ENCODE measurements around the gene MSTO1.
"Not testable (repeated sequence)": the region's sequence is repeated elsewhere in the genome, so short reads cannot be mapped to it uniquely, and the experiment has no call there.

MSTO1 gene

GRCh38 chr1:155609515-155610256 is at the start of gene MSTO1:
MSTO1 (plus strand) TSS chr1:155610218; CDS start chr1:155610249, 31 bp downstream.
- DNase-seq, result peak; percentile 99

GRCh38 chr1:155561779-155562580 is 48.0 kb upstream of the MSTO1 start:
- peak; percentile 14 for DNase-seq

GRCh38 chr1:155562581-155563376 is 47.2 kb upstream of the MSTO1 start, which contains the start of gene ASH1L:
ASH1L (minus strand) TSS chr1:155562803; CDS start chr1:155521519, 41,284 bp downstream.
- peak; percentile 94 for DNase-seq

GRCh38 chr1:155563377-155564022 is 46.5 kb upstream of the MSTO1 start:
- DNase-seq, result peak; percentile 16

- peak; percentile 23 for DNase-seq
Measured at GRCh38 chr1:155569988-155570592, 39.9 kb upstream of the MSTO1 start.

GRCh38 chr1:155570593-155570990 is 39.4 kb upstream of the MSTO1 start:
- no peak for DNase-seq

GRCh38 chr1:155574077-155574476 is 35.9 kb upstream of the MSTO1 start:
- DNase-seq, result no peak

GRCh38 chr1:155575608-155576007 is 34.4 kb upstream of the MSTO1 start:
- DNase-seq, result not testable (repeated sequence)

GRCh38 chr1:155583846-155584245 is 26.2 kb upstream of the MSTO1 start:
- not testable (repeated sequence) for DNase-seq

- DNase-seq, result not testable (repeated sequence)
Measured at GRCh38 chr1:155589282-155589681, 20.7 kb upstream of the MSTO1 start.

- DNase-seq, result not testable (repeated sequence)
Measured at GRCh38 chr1:155590516-155591247, 19.3 kb upstream of the MSTO1 start.

- DNase-seq, result peak; percentile 59
Measured at GRCh38 chr1:155591770-155592169, 18.2 kb upstream of the MSTO1 start.

GRCh38 chr1:155595877-155596474 is 14.0 kb upstream of the MSTO1 start:
- DNase-seq, result not testable (repeated sequence)

GRCh38 chr1:155596864-155597263 is 13.2 kb upstream of the MSTO1 start:
- no peak for DNase-seq

GRCh38 chr1:155598842-155599331 is 11.1 kb upstream of the MSTO1 start:
- no peak for DNase-seq

- not testable (repeated sequence) for DNase-seq
Measured at GRCh38 chr1:155599828-155600572, 10.0 kb upstream of the MSTO1 start.

- peak; percentile 16 for DNase-seq
Measured at GRCh38 chr1:155607708-155608107, 2.3 kb upstream of the MSTO1 start.

- no peak for DNase-seq
Measured at GRCh38 chr1:155608888-155609225, 1.2 kb upstream of the MSTO1 start.

- not testable (repeated sequence) for DNase-seq
Measured at GRCh38 chr1:155610257-155610647, 234 bp downstream of the MSTO1 start.

- DNase-seq, result not testable (repeated sequence)
Measured at GRCh38 chr1:155613226-155613625, 3.2 kb downstream of the MSTO1 start.
